ENCODE data around the gene MTHFD2L.

MTHFD2L gene

DNA sequence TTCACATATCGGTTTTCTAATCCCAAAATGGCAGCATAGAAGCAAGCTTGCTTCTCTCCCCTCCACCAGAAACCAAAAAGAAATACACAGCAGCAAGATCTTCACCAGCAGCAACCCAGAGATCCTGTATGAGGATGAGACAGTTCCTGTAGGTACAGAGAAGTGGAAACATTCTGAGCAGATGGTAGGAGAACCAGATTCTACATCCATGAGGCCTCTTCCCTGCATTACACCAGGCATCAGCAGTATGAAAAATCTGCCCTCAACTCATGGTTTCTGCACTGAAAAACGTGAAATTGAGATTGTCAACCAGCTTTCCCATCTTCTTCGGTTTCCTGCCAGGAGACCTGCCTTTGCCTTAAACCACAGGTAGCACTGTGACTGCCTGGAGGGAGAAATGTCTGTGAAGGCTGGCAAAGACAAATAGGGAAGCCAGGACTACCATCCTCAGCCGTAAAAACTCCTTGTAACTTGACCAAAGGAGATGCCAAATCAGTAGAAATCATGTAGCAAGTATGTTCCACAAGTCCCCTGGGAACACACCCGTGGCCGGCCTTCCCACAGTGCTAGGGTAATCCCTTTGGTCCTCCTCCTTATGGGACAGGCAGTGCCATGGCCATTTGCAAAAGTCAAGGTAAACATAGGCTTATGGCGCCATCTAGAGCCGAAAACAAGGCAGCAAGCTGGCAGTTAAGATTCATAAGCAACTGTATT is 24.0 kb upstream of the MTHFD2L start:
- peak; percentile 85 to 89 (median 87) for DNase-seq

DNA sequence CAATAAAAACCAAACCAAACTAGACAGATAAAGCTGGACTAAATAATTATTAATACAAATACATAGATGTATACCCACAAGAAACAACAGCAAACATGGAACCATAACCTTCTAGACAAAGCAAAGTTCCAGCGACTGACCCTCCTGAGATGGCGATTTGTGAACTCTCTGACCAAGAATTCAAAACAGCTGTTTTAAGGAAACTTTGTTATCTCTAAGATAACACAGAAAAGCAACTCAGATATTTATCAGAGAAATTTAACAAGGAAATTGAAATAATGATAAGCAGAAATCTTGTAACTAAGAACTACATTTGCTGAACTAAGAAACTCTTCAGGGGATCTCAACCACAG is 23.4 kb upstream of the MTHFD2L start:
- DNase-seq, result no peak

DNA sequence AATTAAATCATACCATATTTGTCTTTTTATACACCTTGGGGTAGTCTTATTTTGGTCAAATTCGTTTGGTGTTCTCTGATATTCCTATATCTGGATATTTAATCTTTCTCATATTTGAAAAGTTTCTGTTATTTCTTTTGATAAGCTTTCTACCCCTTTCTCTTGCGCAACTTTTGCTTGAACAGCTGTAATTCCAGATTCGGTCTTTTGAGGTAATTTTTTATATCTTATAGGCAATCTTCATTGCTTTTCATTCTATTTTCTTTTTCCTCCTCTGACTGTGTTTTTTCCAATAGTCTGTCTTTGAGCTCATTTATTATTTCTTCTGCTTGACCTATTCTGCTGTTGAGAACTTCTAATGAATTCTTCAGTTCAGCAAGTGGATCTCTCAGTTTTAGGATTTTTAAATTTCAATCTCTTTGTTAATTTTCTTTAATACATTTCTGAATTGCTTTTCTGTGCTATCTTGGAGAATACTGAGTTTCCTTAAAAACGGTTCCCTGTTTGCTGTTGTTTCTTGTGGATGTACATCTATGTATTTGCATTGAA is 11.3 kb upstream of the MTHFD2L start:
- no peak for DNase-seq

DNA sequence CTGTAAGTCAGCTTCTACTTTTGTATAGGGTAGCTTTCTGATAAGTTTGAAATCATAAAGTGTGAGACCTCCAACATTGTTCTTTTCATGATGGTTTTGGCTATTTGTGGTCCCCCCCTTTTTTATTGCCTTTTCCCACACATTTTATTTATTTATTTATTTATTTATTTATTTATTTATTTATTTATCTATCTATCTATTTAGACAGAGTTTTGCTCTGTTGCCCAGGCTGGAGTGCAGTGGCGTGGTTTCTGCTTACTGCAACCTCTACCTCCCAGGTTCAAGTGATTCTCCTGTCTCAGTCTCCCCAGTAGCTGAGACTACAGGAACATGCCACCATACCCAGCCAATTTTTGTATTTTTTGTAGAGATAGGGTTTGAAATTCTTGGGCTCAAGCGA is 9.7 kb upstream of the MTHFD2L start:
- no peak for DNase-seq

DNA sequence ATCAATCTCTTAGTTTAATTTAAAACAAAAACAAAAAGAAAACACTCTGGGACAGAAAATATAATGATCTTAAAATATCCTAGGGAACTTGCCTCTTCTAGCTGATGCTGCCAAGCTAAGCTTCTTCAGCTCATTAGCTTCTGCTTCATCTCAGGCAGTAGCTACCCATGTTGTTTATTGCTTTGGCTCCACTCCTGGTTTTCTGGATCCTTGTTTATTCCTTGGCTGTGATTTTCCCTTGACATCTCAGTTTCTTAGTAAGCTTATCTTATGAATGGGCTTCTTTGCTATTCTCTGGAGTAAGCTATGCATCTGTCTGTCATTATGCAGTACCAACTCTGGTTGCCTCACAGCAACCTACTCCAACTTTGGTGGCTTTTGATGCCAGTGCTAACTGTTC is 5.1 kb upstream of the MTHFD2L start:
- DNase-seq, result no peak

DNA sequence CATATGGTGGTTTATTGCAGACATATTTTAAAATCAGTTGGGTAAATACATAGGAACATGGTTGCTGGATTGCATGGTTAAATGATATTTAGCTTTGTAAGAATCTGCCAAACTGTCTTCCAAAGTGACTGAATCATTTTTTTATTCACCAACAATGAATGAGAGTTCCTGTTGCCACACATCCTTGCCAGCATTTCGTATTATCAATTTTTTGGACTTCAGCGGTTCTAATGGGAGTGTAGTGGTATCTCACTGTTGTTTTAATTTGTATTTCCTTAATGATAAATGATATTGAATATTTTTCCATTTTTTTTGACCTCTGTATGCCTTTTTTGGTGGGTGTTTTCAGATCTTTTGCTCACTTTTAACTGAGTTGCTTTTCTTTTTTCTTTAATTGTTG is 1.4 kb upstream of the MTHFD2L start:
- DNase-seq, result no peak

DNA sequence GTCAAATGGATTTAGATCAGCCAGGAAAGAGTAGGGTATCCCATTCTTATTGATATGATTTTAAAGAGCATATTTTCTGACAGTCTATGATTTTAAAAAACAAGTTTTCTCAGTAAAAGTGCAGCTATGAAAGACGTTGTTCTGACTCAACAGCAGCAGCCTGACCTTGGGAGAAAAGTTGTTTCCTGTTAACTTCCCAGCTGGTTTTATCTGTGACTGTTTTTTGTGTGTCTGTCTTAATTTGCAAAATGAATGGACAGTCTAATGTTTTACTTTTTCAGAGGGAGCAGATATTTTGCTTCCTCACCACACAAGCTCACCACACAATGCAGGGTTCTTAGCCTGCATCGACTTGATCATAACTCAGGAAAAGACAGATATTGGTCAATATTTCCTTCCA is 764 bp upstream of the MTHFD2L start:
- DNase-seq, result peak; percentile 10 to 45 (median 22)

DNA sequence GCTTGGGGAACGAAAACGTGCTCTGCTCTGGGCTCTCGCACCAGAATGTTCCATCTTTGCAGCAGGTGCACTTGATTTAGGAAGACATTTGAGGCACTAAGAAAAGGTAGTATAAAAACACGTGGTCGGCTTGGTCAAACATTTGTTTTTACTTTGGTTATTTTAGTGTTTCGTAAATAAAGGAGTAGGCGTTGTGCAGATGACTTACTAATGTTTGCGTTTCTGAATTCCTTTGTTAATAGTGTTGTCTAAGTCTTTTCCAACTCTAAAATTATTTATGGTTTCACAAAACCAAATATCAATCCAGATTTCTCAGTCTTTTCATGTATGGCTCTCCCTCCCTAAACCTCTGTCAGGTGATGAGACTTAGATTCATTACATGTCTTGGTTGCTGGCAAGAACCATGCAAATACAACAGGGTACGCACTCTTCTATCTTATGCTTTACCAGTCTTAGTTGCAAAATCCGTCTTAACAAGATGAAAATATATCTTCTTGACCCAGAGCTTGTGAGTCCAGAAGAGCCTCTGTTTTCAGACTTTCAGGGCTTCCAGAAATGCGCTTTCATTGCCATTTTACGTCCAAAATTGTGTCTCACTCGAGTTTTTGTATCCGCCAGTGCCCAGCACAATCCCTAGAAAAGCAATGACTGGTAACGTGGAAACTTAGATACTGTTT is 686 bp downstream of the MTHFD2L start:
- peak in 3 of 4 experiments; percentile 5 to 14 (median 10) for DNase-seq

DNA sequence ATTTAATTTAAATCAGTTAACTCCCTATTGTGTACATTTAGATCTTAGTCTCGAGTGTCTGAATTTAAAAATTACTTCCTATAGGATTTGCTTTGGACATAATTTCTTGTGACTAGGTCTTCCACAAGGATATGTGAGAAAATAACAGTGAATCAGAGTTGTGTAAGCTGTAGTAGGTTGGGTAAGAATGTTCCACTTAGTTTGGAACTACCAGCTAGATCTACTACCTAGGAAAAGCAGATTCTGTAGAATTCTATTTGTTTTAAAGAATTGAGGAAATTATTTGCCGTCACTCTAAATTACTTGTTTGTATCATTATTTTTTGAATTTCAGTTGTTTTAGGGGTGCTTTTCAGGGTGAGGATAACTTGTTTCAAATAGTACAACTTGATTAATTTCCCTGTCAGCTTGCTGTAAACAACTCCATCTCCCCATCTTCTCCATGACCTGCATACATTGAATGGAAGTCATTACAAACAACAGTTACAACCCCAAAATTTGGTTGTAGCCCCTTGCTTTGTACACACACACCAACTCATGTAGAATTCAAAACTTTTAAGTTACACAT is 1.3 kb downstream of the MTHFD2L start:
- peak in 2 of 4 experiments; percentile 40 to 46 for DNase-seq

DNA sequence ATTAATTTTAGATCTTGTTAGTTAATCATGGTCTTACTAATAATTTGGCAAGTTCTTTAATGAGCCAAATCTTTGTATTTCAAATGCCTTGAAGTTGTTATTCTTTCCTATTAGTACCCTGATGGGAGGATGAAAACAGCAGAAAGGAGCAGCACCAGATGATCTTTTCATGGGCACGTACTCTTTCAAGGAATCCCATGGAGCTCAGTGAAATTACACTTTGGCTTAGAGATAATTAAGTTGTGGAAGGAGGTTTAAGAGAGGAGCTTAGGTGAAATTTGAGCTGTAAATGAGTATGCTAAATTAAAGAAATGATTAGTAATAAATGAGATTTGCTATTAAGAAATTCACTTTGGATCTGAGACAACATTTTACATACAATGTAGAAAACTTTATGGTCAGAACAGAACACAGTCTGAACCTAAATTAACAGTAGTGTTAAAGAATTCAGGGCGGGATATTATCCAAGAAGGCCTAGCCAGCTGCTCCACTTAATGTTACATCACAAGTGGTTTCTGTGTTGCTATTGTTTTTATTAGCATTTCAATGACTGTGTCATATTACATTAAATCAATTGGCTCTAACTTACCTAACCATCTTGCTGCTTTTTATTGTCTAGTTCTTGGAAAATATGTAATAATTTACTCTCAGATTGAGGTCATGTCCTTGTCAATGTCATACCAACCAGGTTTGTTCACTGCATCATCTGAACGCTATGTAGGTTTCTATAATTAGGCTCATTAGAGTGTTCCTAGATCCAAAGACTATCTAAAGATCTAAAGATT is 3.9 kb downstream of the MTHFD2L start:
- no peak for DNase-seq

DNA sequence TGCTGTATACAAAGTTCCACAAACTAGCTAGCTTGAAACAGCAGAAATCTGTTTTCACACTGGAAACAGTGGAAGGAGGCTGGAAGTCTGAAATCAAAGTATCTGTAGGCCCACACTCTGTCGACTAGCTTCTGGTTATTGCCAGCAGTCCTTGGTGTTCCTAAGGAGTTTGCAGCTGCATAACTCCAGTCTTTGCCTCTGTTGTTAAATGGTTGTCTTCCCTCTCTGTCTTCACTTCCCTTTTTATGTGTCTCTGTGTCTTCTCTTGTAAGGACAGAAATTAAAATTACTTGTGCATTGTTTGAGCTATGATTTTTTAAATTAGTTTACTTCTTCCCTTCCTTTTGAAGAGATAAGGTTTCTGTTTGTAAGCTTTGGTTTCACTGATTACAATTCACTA is 8.2 kb downstream of the MTHFD2L start:
- peak; percentile 2 to 54 (median 32) for DNase-seq

DNA sequence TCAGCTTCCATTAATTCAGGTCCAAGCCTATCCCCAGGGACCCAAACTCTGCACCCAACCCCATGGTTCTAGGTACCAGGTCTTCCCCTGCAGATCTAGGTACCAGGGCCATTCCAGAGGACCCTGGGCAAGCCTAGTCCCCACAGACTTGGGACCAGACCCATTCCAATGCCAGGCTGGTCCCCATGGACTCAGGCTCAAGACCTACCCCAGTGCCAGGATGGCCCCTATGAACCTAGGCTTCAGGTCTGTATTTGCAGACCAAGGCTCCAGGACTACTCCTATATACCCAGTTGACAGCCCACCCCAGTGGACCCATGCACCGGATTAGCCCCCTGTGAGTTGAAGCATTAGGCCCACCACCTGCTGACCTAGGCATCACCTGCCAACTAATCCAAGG is 8.9 kb downstream of the MTHFD2L start:
- DNase-seq, result no peak

DNA sequence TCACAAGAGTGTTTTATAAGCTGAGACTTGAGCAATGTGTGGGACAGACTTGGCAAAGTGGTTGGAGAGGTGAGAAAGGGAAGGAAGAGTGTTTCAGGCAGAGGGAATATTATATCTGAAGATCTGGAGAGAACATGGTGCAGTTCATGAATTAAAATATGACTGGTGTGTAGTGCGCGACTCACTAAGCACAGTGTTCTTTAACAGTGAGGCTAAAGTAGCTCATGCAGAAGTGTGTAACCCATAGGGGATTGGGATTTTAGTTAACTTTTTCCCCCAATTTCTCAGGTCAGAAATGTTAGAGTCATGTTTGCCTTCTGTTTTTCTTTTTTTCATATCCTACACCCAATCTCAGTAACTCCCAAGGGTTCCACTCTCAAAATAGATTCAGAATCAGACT is 9.7 kb downstream of the MTHFD2L start:
- no peak for DNase-seq

DNA sequence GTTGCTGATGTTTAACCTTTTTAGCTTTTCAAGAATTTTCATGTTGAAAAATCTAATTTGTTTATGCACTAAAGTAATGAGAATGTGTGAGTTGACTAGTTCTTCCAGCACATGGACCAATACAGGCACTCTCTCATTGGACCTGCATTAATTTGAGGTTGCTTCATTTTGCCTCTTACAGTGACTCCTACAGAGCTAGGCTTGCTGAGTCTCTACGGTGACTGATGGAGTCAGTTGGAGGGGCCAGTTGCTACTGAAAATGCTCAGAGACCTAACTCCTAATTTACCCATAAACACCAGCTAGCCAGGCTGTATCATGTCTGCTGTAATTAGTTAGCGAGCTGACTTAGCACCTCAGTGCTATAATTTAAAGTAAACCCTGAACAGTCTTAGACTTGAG is 10.9 kb downstream of the MTHFD2L start:
- DNase-seq, result no peak

DNA sequence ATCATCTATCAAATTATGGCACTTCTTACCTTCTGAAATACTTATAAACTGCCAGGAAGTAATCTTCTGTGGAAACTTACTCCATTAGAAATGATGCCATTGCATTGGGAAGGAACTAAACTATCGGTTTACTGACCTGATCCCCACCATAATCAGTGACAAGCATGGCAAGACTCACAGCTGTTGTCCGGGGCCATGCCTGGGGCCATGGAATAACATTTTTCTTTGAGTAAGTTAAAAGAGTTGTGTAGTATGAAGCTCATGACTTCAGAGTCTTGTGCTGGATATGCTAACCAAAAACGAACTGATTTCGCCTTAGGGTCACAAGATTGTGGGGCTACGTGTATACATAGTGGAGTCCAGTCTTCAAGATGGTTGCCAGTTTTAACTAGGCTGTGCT is 15.4 kb downstream of the MTHFD2L start:
- no peak for DNase-seq

DNA sequence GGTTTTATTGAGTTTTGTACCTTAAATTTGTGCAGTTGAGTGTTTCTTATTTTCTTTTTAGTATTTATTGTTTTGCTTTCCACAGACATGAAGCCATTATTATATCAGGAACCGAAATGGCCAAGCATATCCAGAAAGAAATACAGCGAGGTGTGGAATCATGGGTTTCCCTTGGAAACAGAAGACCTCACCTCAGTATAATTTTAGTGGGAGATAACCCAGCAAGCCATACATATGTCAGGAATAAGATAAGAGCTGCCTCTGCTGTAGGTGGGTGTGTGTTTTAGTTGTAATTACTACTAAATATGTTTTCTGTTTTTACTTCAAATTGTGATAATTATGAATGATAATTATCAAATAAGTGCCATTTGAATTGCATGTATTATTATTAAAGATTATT is 16.5 kb downstream of the MTHFD2L start:
- no peak for DNase-seq

DNA sequence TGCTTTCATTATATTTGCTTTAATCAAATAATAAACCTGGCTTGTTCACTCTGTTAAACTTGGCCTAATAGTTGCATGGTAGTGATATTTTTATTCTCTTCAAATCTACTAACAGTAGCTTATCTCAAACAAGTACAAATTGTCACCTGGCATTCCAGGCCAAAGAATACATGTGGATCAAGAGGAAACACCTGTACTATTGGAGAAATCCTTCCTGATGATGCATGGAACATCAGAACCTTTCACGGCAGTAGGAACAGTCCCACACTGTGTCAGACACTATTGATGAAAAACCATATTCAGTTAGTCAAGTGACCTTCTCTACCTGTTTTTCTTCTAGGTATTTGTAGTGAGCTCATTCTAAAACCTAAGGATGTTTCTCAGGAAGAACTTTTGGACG is 17.0 kb downstream of the MTHFD2L start:
- DNase-seq, result no peak

DNA sequence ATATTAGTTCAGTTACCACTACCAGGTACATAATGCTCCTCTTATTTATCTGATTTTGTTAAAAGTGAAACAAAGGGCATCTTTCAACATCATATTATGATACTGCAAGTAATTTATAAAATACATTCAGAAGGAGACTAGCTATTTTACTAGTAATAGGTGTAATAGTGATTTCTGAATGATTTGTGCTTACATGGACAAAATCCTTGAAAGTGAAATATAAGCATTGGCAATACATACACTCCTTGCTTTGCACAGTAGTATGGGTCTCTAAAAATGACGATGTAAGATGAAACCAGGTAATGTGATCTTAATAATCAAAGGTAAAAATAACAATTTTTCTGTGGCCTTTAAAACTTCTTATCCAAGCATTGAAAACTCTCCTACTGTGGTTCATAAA is 17.5 kb downstream of the MTHFD2L start:
- DNase-seq, result no peak

DNA sequence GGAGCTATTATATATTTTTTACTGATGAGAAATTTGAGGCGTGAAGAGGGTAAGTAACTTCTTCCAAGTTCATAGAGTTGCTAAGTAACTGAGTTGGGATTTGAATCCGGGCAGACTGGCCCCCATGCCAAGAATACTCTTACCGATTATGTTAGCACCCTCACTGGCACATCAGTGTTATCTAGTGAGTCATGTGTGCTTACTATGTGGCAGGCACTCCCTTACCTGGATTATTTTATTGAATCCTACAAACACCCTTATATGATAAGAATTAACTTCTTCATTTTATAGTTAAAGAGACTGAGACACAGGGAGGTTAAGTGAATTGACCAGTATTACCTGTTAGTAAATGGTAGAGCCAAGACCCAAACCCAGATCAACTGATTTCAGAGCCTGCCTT is 20.9 kb downstream of the MTHFD2L start:
- DNase-seq, result no peak

DNA sequence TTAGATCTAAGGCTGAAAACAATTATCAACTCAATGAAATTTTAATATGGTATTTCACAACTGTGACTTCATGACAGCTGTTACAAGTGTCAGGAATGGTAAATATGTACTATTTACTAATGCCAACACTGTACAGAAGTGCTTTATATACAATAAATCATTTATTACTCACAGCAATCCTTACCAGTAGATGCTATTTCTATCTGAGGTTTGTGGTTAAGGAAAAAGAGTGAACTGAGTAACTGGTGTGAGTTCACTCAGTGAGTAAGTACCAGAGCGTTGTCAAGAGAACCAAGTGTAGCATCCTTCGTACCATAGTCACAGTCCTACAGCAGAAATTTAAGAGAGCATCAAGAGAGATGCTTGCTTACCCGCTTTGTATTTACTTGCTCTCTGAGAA is 23.3 kb downstream of the MTHFD2L start:
- DNase-seq, result no peak

DNA sequence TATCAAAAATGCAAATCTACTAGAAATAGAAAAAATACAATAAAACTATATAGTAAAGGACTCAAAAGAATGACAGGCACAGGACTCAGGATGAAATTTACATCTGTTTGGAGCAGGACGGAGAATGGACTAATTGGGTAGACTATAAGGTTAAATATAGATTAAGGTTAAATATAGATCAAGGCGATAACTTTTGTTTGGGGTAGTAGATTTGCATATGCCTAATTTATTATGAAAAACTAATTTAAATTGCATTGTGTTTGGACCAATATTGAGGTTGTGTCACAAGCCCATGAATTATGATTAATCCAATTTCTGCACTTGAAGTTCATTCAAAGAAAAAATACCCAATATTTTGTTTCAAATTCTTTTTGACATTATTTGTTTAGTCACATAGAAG is 31.0 kb downstream of the MTHFD2L start:
- no peak for DNase-seq

DNA sequence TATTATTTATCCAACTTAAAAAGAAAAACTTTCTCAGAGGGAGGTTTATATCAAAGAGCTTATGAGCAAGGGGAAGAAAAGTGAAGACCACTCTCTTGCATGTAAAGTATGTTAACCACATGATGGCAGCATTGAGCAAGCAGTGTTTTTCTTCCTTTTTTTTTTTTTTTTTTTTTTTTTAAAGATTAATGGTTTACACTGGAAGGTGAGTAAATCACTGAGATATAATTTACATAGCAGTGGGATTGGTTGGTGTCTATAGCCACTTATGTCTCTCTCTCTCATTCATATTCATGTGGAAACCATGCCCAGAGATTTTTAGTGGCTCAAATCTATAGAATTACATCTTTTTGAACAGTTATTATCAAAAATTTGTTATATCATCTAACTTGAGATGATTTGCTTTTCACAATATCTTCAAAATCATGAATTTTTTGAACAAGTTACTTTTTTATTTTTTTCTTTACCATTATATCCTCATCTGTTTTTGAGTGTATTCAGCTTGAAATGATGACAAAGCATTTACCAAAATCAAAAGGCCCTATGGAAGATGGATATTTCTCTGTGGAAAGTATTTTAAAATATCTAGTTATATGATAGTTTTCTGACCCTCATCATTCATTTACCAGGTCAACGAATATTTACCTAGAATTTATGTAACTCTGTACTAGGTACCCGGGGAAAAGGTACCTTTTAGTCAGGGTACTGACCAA is 31.6 kb downstream of the MTHFD2L start:
- peak; percentile 22 to 86 (median 62) for DNase-seq

DNA sequence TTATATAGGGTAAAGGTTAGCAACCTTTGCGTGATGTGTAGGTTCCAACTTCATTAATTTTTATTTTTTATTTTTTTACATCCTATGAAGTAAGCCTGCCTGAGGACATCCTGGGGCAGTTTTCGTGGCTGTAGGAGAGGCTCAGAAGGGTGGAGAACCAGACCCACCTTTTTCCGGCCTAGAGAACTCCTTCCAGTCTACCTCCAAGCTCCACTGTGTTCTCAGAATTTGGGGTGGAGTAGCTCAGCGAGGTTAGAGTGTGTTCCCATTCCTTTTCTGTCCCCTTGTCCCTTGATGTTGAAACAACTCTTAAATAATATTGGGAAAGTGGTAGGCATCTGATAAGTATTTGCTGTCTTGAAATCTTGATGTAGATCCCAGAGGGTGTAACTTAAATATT is 32.4 kb downstream of the MTHFD2L start:
- DNase-seq, result no peak

Data from suppressor macrophage (primary cell).